Measurements from ENCODE around the gene CLDN1. TPM values are rescaled to one million over a fixed set of nuclear protein-coding genes. Genes with fewer than 3 reads are reported as not detected.

The CLDN1 gene
- total and polyA plus RNA-seq, 2 of the 13 experiments (the other 11 are each of a cell fraction or from before 2014, with no cell fraction given), result 42.7 to 51.6 TPM

DNA sequence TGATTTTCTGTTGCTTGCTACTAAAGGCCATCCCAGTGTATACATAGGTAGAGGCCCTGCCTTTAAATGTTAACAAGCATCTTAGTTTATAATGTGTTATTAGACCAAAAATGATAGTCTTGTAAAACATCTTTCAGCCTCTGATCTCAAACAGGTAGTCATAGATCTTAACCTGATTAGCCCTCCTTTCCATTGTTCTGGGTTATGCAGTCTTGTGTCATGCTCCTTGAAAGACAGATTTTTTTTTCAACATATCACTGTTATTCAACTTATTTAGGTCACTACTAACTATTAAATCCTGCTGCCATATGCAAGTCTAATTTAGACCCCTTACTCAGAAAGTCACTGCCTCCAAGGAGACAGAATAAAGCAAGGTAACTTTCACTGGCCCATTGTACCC lies 46.6 kb upstream of the CLDN1 start:
- Histone ChIP-seq H3K27ac (ENCODE audit: extremely low read length, insufficient read depth, low read length) (no peak overlapping the region), H3K36me3 (replicated peaks in 1 of 2; ENCODE audit: control insufficient read depth in 1 of 2, insufficient read depth in 2 of 2, low read length in 2 of 2) (no peaks in the 10 kb centered on the region), H3K9me3 (ENCODE audit: low read length) (no peaks in the 10 kb centered on the region), H3K27me3 (ENCODE audit: control insufficient read depth in 1 of 2, insufficient read depth in 2 of 2, low read length in 2 of 2) (no peaks in the 10 kb centered on the region; a peak in 1 of 5 replicates), H3K79me2 (ENCODE audit: insufficient read depth, low read length) (no peaks in the 10 kb centered on the region), H3K4me2 (ENCODE audit: low read depth, low read length) (no peak overlapping the region), H3K9ac (ENCODE audit: insufficient read depth, low read depth, low read length) (no peak overlapping the region), H2AFZ (ENCODE audit: low read length) (no peak overlapping the region), H3K4me1 (ENCODE audit: insufficient read depth, low read length) (peaks cover 14% of the 10 kb centered on the region), H4K20me1 (ENCODE audit: insufficient read depth, low read length) (no peaks in the 10 kb centered on the region), H3K4me3 (replicated peaks in 1 of 3; ENCODE audit: insufficient read depth in 1 of 3, low read depth in 2 of 3, low read length in 3 of 3) (no peak overlapping the region)
- DNase-seq (ENCODE audit: low spot score) (no peak), FAIRE-seq (no peak), ATAC-seq (no peak)
- in situ Hi-C loops (cut with HindIII; ENCODE audit: extremely low pct_ligation_motif_present, low pct_unique_long_range_greater_than_20kb), result no loop called here
- ChIA-PET CTCF (ENCODE audit: low intra/inter-chr PET ratio, low total read pairs) (no interaction called here), POLR2A (no interaction called here)
- TF ChIP-seq CEBPG (CRISPR knock-in tag; IDR thresholded peaks at IDR 0.05), result no peak
- TF ChIP-seq, protein P1, sequence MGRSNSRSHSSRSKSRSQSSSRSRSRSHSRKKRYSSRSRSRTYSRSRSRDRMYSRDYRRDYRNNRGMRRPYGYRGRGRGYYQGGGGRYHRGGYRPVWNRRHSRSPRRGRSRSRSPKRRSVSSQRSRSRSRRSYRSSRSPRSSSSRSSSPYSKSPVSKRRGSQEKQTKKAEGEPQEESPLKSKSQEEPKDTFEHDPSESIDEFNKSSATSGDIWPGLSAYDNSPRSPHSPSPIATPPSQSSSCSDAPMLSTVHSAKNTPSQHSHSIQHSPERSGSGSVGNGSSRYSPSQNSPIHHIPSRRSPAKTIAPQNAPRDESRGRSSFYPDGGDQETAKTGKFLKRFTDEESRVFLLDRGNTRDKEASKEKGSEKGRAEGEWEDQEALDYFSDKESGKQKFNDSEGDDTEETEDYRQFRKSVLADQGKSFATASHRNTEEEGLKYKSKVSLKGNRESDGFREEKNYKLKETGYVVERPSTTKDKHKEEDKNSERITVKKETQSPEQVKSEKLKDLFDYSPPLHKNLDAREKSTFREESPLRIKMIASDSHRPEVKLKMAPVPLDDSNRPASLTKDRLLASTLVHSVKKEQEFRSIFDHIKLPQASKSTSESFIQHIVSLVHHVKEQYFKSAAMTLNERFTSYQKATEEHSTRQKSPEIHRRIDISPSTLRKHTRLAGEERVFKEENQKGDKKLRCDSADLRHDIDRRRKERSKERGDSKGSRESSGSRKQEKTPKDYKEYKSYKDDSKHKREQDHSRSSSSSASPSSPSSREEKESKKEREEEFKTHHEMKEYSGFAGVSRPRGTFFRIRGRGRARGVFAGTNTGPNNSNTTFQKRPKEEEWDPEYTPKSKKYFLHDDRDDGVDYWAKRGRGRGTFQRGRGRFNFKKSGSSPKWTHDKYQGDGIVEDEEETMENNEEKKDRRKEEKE (IDR thresholded peaks at IDR 0.05), result no peak
- TF ChIP-seq, protein P2, sequence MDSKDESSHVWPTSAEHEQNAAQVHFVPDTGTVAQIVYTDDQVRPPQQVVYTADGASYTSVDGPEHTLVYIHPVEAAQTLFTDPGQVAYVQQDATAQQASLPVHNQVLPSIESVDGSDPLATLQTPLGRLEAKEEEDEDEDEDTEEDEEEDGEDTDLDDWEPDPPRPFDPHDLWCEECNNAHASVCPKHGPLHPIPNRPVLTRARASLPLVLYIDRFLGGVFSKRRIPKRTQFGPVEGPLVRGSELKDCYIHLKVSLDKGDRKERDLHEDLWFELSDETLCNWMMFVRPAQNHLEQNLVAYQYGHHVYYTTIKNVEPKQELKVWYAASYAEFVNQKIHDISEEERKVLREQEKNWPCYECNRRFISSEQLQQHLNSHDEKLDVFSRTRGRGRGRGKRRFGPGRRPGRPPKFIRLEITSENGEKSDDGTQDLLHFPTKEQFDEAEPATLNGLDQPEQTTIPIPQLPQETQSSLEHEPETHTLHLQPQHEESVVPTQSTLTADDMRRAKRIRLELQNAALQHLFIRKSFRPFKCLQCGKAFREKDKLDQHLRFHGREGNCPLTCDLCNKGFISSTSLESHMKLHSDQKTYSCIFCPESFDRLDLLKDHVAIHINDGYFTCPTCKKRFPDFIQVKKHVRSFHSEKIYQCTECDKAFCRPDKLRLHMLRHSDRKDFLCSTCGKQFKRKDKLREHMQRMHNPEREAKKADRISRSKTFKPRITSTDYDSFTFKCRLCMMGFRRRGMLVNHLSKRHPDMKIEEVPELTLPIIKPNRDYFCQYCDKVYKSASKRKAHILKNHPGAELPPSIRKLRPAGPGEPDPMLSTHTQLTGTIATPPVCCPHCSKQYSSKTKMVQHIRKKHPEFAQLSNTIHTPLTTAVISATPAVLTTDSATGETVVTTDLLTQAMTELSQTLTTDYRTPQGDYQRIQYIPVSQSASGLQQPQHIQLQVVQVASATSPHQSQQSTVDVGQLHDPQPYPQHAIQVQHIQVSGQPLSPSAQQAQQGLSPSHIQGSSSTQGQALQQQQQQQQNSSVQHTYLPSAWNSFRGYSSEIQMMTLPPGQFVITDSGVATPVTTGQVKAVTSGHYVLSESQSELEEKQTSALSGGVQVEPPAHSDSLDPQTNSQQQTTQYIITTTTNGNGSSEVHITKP (CRISPR knock-in tag; IDR thresholded peaks at IDR 0.05; ENCODE audit: low read depth), result no peak
- no peak for TF ChIP-seq EHMT2 (IDR thresholded peaks at IDR 0.05; ENCODE audit: borderline replicate concordance, low read depth, low read length)
- no peak for TF ChIP-seq RBM39 (IDR thresholded peaks at IDR 0.05; ENCODE audit: low read depth, low read length, poor library complexity, severe bottlenecking)
- no peak for TF ChIP-seq ZNF292 (CRISPR knock-in tag; IDR thresholded peaks at IDR 0.05; ENCODE audit: borderline replicate concordance, low read depth)
- TF ChIP-seq TOPORS (CRISPR knock-in tag; IDR thresholded peaks at IDR 0.05), result no peak
- TF ChIP-seq, protein P3, sequence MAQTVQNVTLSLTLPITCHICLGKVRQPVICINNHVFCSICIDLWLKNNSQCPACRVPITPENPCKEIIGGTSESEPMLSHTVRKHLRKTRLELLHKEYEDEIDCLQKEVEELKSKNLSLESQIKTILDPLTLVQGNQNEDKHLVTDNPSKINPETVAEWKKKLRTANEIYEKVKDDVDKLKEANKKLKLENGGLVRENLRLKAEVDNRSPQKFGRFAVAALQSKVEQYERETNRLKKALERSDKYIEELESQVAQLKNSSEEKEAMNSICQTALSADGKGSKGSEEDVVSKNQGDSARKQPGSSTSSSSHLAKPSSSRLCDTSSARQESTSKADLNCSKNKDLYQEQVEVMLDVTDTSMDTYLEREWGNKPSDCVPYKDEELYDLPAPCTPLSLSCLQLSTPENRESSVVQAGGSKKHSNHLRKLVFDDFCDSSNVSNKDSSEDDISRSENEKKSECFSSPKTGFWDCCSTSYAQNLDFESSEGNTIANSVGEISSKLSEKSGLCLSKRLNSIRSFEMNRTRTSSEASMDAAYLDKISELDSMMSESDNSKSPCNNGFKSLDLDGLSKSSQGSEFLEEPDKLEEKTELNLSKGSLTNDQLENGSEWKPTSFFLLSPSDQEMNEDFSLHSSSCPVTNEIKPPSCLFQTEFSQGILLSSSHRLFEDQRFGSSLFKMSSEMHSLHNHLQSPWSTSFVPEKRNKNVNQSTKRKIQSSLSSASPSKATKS (CRISPR knock-in tag; IDR thresholded peaks at IDR 0.05), result no peak
- TF ChIP-seq, protein P4, sequence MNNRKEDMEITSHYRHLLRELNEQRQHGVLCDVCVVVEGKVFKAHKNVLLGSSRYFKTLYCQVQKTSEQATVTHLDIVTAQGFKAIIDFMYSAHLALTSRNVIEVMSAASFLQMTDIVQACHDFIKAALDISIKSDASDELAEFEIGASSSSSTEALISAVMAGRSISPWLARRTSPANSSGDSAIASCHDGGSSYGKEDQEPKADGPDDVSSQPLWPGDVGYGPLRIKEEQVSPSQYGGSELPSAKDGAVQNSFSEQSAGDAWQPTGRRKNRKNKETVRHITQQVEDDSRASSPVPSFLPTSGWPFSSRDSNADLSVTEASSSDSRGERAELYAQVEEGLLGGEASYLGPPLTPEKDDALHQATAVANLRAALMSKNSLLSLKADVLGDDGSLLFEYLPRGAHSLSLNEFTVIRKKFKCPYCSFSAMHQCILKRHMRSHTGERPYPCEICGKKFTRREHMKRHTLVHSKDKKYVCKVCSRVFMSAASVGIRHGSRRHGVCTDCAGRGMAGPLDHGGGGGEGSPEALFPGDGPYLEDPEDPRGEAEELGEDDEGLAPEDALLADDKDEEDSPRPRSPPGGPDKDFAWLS (CRISPR knock-in tag; IDR thresholded peaks at IDR 0.05; ENCODE audit: borderline replicate concordance), result no peak
- TF ChIP-seq, protein P5, sequence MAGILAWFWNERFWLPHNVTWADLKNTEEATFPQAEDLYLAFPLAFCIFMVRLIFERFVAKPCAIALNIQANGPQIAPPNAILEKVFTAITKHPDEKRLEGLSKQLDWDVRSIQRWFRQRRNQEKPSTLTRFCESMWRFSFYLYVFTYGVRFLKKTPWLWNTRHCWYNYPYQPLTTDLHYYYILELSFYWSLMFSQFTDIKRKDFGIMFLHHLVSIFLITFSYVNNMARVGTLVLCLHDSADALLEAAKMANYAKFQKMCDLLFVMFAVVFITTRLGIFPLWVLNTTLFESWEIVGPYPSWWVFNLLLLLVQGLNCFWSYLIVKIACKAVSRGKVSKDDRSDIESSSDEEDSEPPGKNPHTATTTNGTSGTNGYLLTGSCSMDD (CRISPR knock-in tag; IDR thresholded peaks at IDR 0.05), result no peak
- no peak for TF ChIP-seq TBP (CRISPR knock-in tag; IDR thresholded peaks at IDR 0.05)
- TF ChIP-seq, protein P6, sequence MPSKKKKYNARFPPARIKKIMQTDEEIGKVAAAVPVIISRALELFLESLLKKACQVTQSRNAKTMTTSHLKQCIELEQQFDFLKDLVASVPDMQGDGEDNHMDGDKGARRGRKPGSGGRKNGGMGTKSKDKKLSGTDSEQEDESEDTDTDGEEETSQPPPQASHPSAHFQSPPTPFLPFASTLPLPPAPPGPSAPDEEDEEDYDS (CRISPR knock-in tag; IDR thresholded peaks at IDR 0.05), result no peak
- no TSS peak for BruUV-seq (replicated peaks)
- intact Hi-C loops (cut with micrococcal nuclease; ENCODE audit: unreplicated experiment), result no loop called here
